MCF 10A (cell line): ENCODE data around the gene CACNB2. TPM values are rescaled to one million over a fixed set of nuclear protein-coding genes. Genes with fewer than 3 reads are reported as not detected.

Experiments
- BruUV-seq: library from RNA; stranded (reverse); fragments of 400-500 nt; replicated peaks from 2 replicates; lab custom pipeline; 2021; lab: Mats Ljungman, UMichigan
- CTCF ChIA-PET: fragments of 300-600 bp; sonication (Branson Sonifier 250); formaldehyde crosslinking; extraction: SDS; loops from one replicate; lab custom pipeline; 2021; ENCODE audit warnings: antibody characterized with exemption, inconsistent platforms; lab: Yijun Ruan, JAX
- POLR2A ChIA-PET: fragments of 300-600, 350-650 bp; sonication (Branson Sonifier 250); formaldehyde crosslinking; extraction: SDS; loops from one replicate; lab custom pipeline; 2020; ENCODE audit warnings: antibody characterized with exemption, inconsistent platforms; lab: Yijun Ruan, JAX
- DNase-seq: peaks from one replicate; pipeline ENCODE4 v3.0.0-alpha.2; 2018; ENCODE audit not compliant: unreplicated experiment
- H3K27ac Mint-ChIP-seq: one replicate; pipeline ENCODE4 v1.8.0; 2022; ENCODE audit warnings: mild to moderate bottlenecking, low read depth, mixed read lengths; ENCODE audit not compliant: unreplicated experiment
- H3K27me3 Mint-ChIP-seq: one replicate; pipeline ENCODE4 v1.8.0; 2022; ENCODE audit warnings: mixed read lengths; ENCODE audit not compliant: insufficient read depth, unreplicated experiment
- H3K36me3 Mint-ChIP-seq: one replicate; pipeline ENCODE4 v1.8.0; 2022; ENCODE audit warnings: mild to moderate bottlenecking, moderate library complexity, mixed read lengths; ENCODE audit not compliant: insufficient read depth, unreplicated experiment
- H3K4me1 Mint-ChIP-seq: one replicate; pipeline ENCODE4 v1.8.0; 2022; ENCODE audit warnings: mixed read lengths; ENCODE audit not compliant: insufficient read depth, unreplicated experiment
- H3K4me3 Mint-ChIP-seq: one replicate; pipeline ENCODE4 v1.8.0; 2022; ENCODE audit warnings: mild to moderate bottlenecking, moderate library complexity, mixed read lengths; ENCODE audit not compliant: unreplicated experiment
- H3K9me3 Mint-ChIP-seq: one replicate; pipeline ENCODE4 v1.8.0; 2022; ENCODE audit warnings: mixed read lengths; ENCODE audit not compliant: unreplicated experiment
- CTCF ChIP-seq: fragments of 200-600 bp; IDR thresholded peaks from one replicate; pipeline ENCODE4 v1.8.0; 2022; ENCODE audit warnings: antibody characterized with exemption, mild to moderate bottlenecking; ENCODE audit not compliant: unreplicated experiment
- intact Hi-C: fragments of 100-400 bp; cut with micrococcal nuclease; formaldehyde crosslinking; loops from 2 replicates; pipeline ENCODE4 v1.14.1; 2022
- total RNA-seq: library from RNA; stranded (reverse); gene quantifications from 2 replicates; pipeline ENCODE4 v1.2.3, GENCODE V29; 2022

The CACNB2 gene
- total RNA-seq, 1 experiment from 2014 or later, result 3.3 TPM

GRCh38 chr10:18545621-18546305 lies 405.5 kb downstream of the CACNB2 start:
- H3K27me3 Mint-ChIP-seq, result no peaks in the 10 kb centered on the region
- DNase-seq, result no peak
- CTCF ChIA-PET, result no interaction called here
- BruUV-seq, result no TSS peak
- H3K36me3 Mint-ChIP-seq, result peaks cover 30% of the 10 kb centered on the region
- no peak overlapping the region for H3K4me3 Mint-ChIP-seq
- intact Hi-C loops, result no loop called here
- H3K4me1 Mint-ChIP-seq, result no peaks in the 10 kb centered on the region
- POLR2A ChIA-PET, result no interaction called here
- H3K27ac Mint-ChIP-seq, result no peak overlapping the region
- TF ChIP-seq CTCF, result no peak
- no peaks in the 10 kb centered on the region for H3K9me3 Mint-ChIP-seq

GRCh38 chr10:18549105-18549504 lies 408.9 kb downstream of the CACNB2 start:
- no TSS peak for BruUV-seq
- TF ChIP-seq CTCF, result no peak
- DNase-seq, result no peak
- peaks cover 20% of the 10 kb centered on the region for H3K36me3 Mint-ChIP-seq
- no peaks in the 10 kb centered on the region for H3K27me3 Mint-ChIP-seq
- POLR2A ChIA-PET, result no interaction called here
- no peaks in the 10 kb centered on the region for H3K9me3 Mint-ChIP-seq
- H3K4me1 Mint-ChIP-seq, result no peaks in the 10 kb centered on the region
- no peak overlapping the region for H3K27ac Mint-ChIP-seq
- H3K4me3 Mint-ChIP-seq, result no peak overlapping the region
- CTCF ChIA-PET, result no interaction called here
- intact Hi-C loops, result no loop called here

GRCh38 chr10:18551473-18551872 lies 411.2 kb downstream of the CACNB2 start:
- no peaks in the 10 kb centered on the region for H3K27me3 Mint-ChIP-seq
- peaks cover 11% of the 10 kb centered on the region for H3K36me3 Mint-ChIP-seq
- POLR2A ChIA-PET, result interaction anchor here (0.6 kb wide), 1 partner anchor 1865 kb away, joined by 4 read pairs; no protein-coding TSS in a partner anchor
- H3K4me3 Mint-ChIP-seq, result no peak overlapping the region
- CTCF ChIA-PET, result no interaction called here
- H3K9me3 Mint-ChIP-seq, result no peaks in the 10 kb centered on the region
- intact Hi-C loops, result no loop called here
- H3K27ac Mint-ChIP-seq, result no peak overlapping the region
- DNase-seq, result no peak
- TF ChIP-seq CTCF, result no peak
- no peaks in the 10 kb centered on the region for H3K4me1 Mint-ChIP-seq
- BruUV-seq, result no TSS peak

- no peak for TF ChIP-seq CTCF
- H3K4me3 Mint-ChIP-seq, result no peak overlapping the region
- H3K27ac Mint-ChIP-seq, result no peak overlapping the region
- BruUV-seq, result no TSS peak
- no peaks in the 10 kb centered on the region for H3K36me3 Mint-ChIP-seq
- no peak for DNase-seq
- POLR2A ChIA-PET, result no interaction called here
- no peaks in the 10 kb centered on the region for H3K4me1 Mint-ChIP-seq
- no peaks in the 10 kb centered on the region for H3K9me3 Mint-ChIP-seq
- no peaks in the 10 kb centered on the region for H3K27me3 Mint-ChIP-seq
- intact Hi-C loops, result no loop called here
- CTCF ChIA-PET, result no interaction called here
Measured at GRCh38 chr10:18554479-18554878, 414.3 kb downstream of the CACNB2 start.
